GM19395 (cell line): ENCODE measurements around the gene CDK8.

Source experiments
- ATAC-seq: cut with Tn5 transposase; IDR thresholded peaks from one replicate; pipeline ENCODE4 v1.9.1; 2021; ENCODE audit warnings: mild to moderate bottlenecking, moderate library complexity; ENCODE audit not compliant: unreplicated experiment

CDK8 gene

DNA sequence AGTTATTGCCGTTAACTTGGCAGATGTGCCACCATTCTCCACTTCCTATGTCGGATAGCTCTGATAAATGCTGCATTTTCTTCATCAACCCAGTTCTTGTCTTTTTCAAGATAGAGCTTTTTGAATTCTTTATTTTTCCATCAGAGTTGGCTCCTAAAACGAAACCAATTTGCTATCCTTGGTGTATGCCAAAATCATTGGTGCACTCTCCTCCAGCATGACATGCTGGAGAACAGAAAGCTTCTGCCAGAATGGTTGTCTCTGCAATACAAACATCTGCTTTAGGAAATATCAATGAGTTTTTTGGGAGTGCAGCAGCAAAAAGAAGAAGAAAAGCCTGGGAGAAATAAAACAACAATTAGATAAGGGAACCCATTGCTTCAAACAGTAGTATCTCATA lies 124.2 kb downstream of the CDK8 start:
- ATAC-seq: no peak

DNA sequence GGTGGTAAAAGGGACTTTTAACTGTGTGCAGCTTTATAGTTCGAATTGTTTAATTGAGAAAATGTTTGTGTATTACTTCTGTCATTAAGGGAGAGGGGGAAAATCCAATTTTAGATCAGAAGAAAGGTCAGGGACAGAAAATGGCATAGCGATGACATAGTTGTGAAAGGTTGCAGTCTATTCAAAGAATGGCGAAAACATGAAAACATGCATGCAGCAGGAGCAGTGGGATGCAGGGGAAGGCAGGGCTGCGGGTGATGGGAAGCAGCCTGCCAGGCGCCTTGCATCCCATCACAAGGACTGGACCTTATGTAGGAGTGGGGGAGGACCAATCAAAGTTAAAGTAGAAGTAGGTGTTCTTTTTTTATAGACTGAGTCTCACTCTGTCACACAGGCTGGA lies 125.9 kb downstream of the CDK8 start:
- ATAC-seq: no peak

DNA sequence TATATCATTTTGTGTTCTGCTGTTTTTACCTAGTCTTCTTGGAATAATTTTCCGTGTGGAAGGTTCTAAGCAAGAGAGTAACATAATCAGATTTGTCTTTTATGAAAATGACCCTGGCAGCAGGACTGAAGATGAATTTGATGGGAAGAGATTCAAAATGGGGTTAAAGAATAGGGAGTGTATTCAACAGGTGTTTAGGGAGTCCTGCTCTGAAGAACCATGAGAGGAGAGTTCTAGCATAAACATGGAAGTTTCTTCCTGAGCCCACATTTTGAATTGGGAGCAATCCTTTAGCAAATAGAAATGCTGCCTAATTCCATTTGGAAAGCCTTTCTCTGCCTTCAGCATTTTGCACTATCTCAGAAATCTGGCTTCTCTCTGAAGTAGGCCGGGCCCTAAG lies 127.0 kb downstream of the CDK8 start:
- no peak for ATAC-seq

DNA sequence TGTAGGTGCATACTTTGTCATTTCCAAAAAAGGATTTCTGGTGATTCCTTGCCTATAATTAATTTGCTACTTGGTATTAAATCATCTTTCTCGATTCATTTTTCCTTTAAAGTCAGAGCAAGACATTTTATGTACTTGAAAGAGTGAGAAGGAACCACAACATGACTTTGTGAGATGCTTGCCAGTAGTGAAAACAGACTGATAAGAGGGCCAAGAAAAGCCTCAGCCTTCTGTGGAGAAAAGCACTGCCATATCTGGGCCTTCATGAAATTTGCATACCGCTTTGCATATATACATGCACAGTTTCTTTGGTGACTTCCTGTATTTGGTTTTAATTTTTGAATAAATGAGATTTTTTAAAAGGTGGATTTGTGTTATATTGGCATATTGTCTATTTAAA lies 128.4 kb downstream of the CDK8 start:
- ATAC-seq: no peak

- ATAC-seq: no peak
Observed at GRCh38 chr13:26382835-26383234, 128.9 kb downstream of the CDK8 start.

- ATAC-seq: no peak
Observed at GRCh38 chr13:26384587-26384986, 130.7 kb downstream of the CDK8 start.

GRCh38 chr13:26386026-26386425 lies 132.1 kb downstream of the CDK8 start:
- no peak for ATAC-seq

DNA sequence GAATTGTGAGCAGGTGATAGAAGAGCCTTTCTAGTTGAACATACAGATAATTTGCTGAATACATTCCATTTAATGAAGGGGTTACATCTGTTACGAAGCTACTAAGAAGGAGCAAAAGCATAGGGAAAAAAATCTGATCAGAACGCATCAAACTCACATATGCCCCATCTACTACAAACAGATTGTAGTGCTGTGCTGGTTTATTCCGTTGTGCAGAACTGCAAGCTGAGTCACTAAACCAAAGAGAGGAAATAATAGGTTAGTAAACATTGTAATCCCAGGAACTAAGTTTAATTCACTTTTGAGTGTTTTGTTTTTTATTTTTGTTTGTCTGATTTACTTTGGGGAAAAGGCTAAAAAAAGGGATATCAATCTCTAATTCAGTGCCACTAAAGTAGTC lies 136.3 kb downstream of the CDK8 start:
- no peak for ATAC-seq

- ATAC-seq: no peak
Observed at GRCh38 chr13:26400545-26400944, 146.6 kb downstream of the CDK8 start.

DNA sequence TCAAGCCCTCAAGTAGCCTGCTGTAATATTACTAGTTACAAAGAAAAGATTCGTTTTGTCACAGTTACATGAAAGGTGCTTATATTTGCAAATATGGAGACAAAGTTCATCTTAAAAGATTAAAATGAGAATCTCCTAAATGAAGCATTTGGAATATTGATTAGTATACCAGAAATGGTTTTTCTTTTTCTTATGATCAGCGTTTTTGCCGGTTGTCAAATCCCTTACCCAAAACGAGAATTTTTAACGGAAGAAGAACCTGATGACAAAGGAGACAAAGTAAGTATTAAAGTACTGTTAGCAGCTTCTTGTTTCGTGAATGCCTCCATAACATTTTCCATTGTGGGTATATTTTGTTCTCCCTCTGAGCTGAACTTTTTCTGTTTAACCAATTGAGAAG lies 147.1 kb downstream of the CDK8 start:
- no peak for ATAC-seq

DNA sequence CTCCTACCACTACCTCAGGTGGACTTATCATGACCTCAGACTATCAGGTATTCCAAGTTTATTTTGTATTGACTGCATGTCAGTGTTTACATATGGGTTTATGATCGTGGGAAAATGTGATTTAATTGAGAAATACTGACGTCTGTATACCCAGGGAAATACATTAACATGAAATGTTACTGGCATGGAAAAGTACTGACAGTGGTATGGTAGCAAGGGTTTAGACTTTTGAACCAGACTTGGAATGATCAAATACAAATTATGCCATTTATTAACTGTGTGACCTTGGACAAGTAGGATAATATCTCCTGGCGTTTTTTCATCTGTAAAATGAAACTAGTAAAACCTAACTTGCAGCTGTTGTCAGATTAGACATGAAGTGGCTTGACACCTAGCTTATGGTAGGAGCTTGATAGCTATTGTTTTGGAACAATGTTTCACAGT lies 147.7 kb downstream of the CDK8 start:
- no peak for ATAC-seq

GRCh38 chr13:26406791-26407190 lies 152.9 kb downstream of the CDK8 start:
- ATAC-seq: no peak

DNA sequence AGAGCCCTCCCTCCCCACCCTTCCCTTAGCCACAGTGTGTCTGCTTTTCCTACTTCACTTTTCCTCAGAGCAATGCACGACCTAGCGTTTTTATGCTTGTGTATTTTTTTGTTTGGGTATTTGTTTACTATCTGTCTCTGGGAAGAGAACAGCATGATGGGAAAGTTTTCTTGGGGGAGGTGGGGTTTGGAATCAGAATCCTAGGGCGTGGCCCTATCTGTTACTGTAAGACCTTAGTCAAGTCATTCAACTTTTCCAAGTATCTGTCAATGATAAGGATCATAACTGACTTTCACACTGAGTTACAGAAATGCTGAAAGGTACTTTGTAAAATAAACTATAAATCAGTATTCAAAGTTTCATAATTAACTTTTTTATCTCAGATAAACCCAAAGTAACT lies 157.3 kb downstream of the CDK8 start:
- ATAC-seq: no peak

DNA sequence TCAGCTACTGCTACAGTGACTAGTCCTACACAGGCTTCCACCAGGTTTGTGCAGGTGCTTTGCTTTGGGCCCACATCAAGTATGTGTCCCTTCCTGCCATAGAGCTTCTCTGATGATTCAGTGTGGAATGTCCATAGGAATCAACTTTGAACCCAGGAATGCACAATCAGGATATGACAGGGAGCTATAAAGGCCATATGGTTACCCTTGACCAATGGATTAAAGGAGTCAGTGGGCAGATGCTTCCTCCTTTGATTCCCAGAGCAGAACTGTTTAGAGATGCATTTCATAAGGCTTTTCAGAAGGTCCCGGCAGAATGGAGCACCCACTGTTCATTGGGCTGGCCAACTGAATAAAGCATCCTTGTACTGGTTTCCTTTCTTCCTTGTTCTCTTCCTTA lies 158.3 kb downstream of the CDK8 start:
- no peak for ATAC-seq

DNA sequence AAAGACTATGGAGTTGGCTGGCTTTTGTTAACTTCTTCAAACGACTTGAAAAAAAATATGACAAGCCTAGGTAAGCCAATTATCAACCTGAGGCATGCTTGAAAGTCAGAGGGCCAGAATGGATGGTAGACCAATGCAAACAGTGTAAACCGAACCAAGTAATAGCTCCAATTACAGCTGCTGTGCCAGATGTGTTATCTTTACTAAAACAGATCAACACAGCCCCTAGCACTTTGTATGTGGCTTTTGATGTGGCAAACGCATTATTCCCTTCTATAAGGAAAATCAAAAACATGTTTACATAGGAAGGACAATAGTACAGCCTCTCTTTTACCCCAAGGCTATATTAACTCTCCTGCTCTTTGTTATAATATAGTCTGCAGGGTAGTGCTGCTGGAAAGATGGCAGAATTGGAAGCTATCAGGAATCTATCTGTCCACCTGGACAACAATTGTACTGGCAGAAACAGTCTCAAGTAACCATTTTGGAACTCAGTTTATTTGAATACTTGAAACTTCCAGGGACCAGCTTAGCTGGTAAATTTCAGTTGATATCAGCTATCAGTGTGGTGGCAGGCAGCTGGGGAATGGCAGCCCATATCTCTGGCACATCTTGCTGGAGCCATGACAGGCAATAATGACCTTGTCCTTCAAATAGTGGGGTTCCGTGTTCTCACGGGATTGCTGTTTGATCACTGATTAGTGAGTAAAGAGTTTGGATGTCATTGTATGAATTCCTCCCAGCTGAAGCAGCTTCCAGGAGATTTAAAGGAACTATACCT lies 159.2 kb downstream of the CDK8 start:
- no peak for ATAC-seq

DNA sequence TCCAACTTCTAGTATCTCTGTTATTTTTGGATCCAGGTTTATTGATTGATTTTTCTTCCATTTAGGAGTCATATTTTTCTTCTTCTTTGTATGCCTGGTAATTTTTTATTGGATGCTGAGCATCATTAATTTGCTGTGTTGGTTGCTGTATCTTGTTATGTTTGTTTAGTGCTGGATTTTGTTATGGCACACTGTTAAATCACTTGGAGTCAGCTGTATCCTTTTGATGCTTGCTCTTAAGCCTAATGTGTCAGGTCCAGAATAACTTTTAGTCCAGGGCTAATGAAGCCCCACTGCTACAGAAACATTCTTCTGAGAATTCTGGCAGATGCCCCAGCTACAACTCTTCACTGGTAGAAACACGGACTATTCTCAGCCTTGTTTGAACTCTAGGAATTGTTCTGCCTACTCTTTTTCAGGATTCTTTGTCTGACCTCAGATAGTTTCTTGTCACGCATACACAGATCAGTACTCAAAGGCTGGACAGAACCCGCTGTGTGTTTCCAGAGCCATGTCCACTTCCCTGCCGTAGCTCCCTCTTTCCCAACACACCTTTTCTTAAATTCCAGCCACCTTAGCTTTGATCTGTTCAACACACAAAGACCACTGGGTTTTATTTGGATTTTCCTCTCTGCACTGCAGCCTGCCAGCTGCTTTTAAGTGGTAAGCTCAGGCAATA lies 166.5 kb downstream of the CDK8 start:
- ATAC-seq: no peak

- no peak for ATAC-seq
Observed at GRCh38 chr13:26422036-26422435, 168.1 kb downstream of the CDK8 start.

GRCh38 chr13:26423629-26424028 lies 169.7 kb downstream of the CDK8 start:
- ATAC-seq: no peak

- ATAC-seq: no peak
Observed at GRCh38 chr13:26424181-26424580, 170.3 kb downstream of the CDK8 start.

- ATAC-seq: no peak
Observed at GRCh38 chr13:26425443-26426358, 171.8 kb downstream of the CDK8 start.

DNA sequence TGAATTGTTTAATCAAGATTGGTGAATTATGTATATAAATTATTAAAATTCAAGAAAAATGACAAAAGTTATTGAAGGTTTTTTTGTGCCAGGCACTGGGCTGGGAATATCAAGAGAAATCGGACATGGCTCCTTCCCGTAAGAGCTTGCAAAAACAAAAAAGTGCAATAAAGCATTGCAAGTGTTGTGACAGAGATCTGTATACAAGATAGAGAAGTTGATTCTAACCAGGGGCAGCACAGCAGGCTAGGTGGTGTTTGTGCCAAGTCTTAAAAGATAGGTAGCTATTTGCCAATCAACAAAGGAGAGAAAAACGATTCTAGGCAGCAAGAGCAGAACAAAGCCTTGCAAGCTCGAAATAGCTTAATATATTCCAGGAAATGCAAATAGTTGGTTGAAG lies 179.8 kb downstream of the CDK8 start:
- ATAC-seq: no peak

GRCh38 chr13:26435171-26435570 lies 181.2 kb downstream of the CDK8 start:
- ATAC-seq: no peak
